ENCODE measurements around the gene ST3GAL6. TPM values are rescaled to one million over a fixed set of nuclear protein-coding genes. Genes with fewer than 3 reads are reported as not detected.

Gene ST3GAL6
- total RNA-seq, 2 experiments from 2014 or later: 0.25 to 3.0 TPM

- H2AFZ ChIP-seq (ENCODE audit: low read length): no peak overlapping the region
- no peaks in the 10 kb centered on the region for H3K9me3 ChIP-seq (ENCODE audit: low read length)
- H3K27ac ChIP-seq (ENCODE audit: low read depth, low read length, poor library complexity, severe bottlenecking): no peak overlapping the region
- H3K4me1 ChIP-seq (ENCODE audit: insufficient read depth, low read length, poor library complexity, severe bottlenecking): no peaks in the 10 kb centered on the region
- H3K79me2 ChIP-seq (ENCODE audit: insufficient read depth, low read depth, low read length): no peaks in the 10 kb centered on the region
- POLR2A ChIA-PET: no interaction called here
- no peak overlapping the region for H3K4me3 ChIP-seq (ENCODE audit: low read depth, low read length, poor library complexity, severe bottlenecking)
- intact Hi-C loops (cut with micrococcal nuclease; ENCODE audit: unreplicated experiment): no loop called here
- no peaks in the 10 kb centered on the region for H3K9me2 ChIP-seq (ENCODE audit: insufficient read depth, low read length)
- no TSS peak for BruUV-seq (replicated peaks)
- no peaks in the 10 kb centered on the region for H4K20me1 ChIP-seq (ENCODE audit: insufficient read depth, low read length)
- no peak for DNase-seq (ENCODE audit: low spot score)
- TF ChIP-seq CTCF (conservative IDR thresholded peaks at IDR 0.05; ENCODE audit: low read length): no peak
- no peak for TF ChIP-seq EZH2phosphoT487 (IDR thresholded peaks at IDR 0.05; ENCODE audit: borderline replicate concordance, low read depth, low read length)
- H3K36me3 ChIP-seq (ENCODE audit: insufficient read depth, low read length): no peaks in the 10 kb centered on the region
- CTCF ChIA-PET (ENCODE audit: unreplicated experiment): no interaction called here
- no peak overlapping the region for H3K4me2 ChIP-seq (ENCODE audit: low read length)
Observed at GRCh38 chr3:98745718-98746117, 17.4 kb upstream of the ST3GAL6 start.

- no peak overlapping the region for H3K4me3 ChIP-seq (ENCODE audit: low read depth, low read length, poor library complexity, severe bottlenecking)
- no TSS peak for BruUV-seq (replicated peaks)
- CTCF ChIA-PET (ENCODE audit: unreplicated experiment): no interaction called here
- no peak overlapping the region for H3K27ac ChIP-seq (ENCODE audit: low read depth, low read length, poor library complexity, severe bottlenecking)
- POLR2A ChIA-PET: no interaction called here
- intact Hi-C loops (cut with micrococcal nuclease; ENCODE audit: unreplicated experiment): no loop called here
- H2AFZ ChIP-seq (ENCODE audit: low read length): no peak overlapping the region
- TF ChIP-seq CTCF (conservative IDR thresholded peaks at IDR 0.05; ENCODE audit: low read length) (no peak), EZH2phosphoT487 (IDR thresholded peaks at IDR 0.05; ENCODE audit: borderline replicate concordance, low read depth, low read length) (no peak)
- no peaks in the 10 kb centered on the region for H3K9me2 ChIP-seq (ENCODE audit: insufficient read depth, low read length)
- no peaks in the 10 kb centered on the region for H3K9me3 ChIP-seq (ENCODE audit: low read length)
- H3K79me2 ChIP-seq (ENCODE audit: insufficient read depth, low read depth, low read length): no peaks in the 10 kb centered on the region
- H4K20me1 ChIP-seq (ENCODE audit: insufficient read depth, low read length): no peaks in the 10 kb centered on the region
- no peak for DNase-seq (ENCODE audit: low spot score)
- H3K4me2 ChIP-seq (ENCODE audit: low read length): no peak overlapping the region
- no peaks in the 10 kb centered on the region for H3K36me3 ChIP-seq (ENCODE audit: insufficient read depth, low read length)
- H3K4me1 ChIP-seq (ENCODE audit: insufficient read depth, low read length, poor library complexity, severe bottlenecking): no peaks in the 10 kb centered on the region
Observed at GRCh38 chr3:98746122-98746521, 17.0 kb upstream of the ST3GAL6 start.

DNA sequence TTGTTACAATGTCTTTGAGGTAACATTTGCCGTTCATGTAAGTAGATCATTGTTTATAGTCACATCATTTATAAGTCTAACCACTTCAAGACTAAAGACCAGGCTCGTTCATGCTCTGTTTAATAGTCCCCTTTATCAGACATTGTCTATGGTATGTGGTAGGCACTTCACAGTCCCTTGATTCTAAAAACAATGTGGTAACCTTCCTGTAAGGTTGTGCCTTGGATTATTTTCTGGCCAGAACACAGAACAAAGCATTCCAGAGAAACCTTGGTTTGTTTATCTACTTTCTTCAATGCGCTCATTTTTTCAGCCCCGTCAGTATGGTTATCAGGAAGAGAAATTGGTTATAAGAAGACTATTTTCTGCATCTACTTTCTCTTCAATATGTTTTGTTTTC, 16.3 kb upstream of the ST3GAL6 start:
- Histone ChIP-seq H3K4me2 (ENCODE audit: low read length) (no peak overlapping the region), H3K79me2 (ENCODE audit: insufficient read depth, low read depth, low read length) (no peaks in the 10 kb centered on the region), H3K36me3 (ENCODE audit: insufficient read depth, low read length) (no peaks in the 10 kb centered on the region), H3K4me3 (ENCODE audit: low read depth, low read length, poor library complexity, severe bottlenecking) (no peak overlapping the region), H3K27ac (ENCODE audit: low read depth, low read length, poor library complexity, severe bottlenecking) (no peak overlapping the region), H3K9me2 (ENCODE audit: insufficient read depth, low read length) (no peaks in the 10 kb centered on the region), H3K4me1 (ENCODE audit: insufficient read depth, low read length, poor library complexity, severe bottlenecking) (no peaks in the 10 kb centered on the region), H3K9me3 (ENCODE audit: low read length) (no peaks in the 10 kb centered on the region), H4K20me1 (ENCODE audit: insufficient read depth, low read length) (no peaks in the 10 kb centered on the region), H2AFZ (ENCODE audit: low read length) (no peak overlapping the region)
- BruUV-seq (replicated peaks): no TSS peak
- POLR2A ChIA-PET: interaction anchor here (1.5 kb wide), 1 partner anchor 137 kb away, joined by 4 read pairs; no protein-coding TSS in a partner anchor
- TF ChIP-seq EZH2phosphoT487 (IDR thresholded peaks at IDR 0.05; ENCODE audit: borderline replicate concordance, low read depth, low read length) (no peak), CTCF (conservative IDR thresholded peaks at IDR 0.05; ENCODE audit: low read length) (no peak)
- no peak for DNase-seq (ENCODE audit: low spot score)
- intact Hi-C loops (cut with micrococcal nuclease; ENCODE audit: unreplicated experiment): no loop called here
- CTCF ChIA-PET (ENCODE audit: unreplicated experiment): no interaction called here

All from OCI-LY7 (cell line).